SK-N-SH (cell line): ENCODE data around the gene POC5.

Experiments
- EP300 ChIP-seq, 2 experiments: IDR thresholded peaks; 2 replicates each; pipeline versions ENCODE4 v1.4.0 to v1.6.1; 2012; ENCODE audit warnings: borderline replicate concordance in 1 of 2, low read depth in 1 of 2, low read length in 1 of 2
- EZH2phosphoT487 ChIP-seq: fragments of 200-600 bp; sonication (generic); IDR thresholded peaks from 2 replicates; pipeline ENCODE4 v1.6.1; 2017; ENCODE audit warnings: low read depth, mixed run types, mild to moderate bottlenecking, antibody characterized with exemption, moderate library complexity, borderline replicate concordance
- RCOR1 ChIP-seq: fragments of 150-350 bp; IDR thresholded peaks from 2 replicates; pipeline ENCODE4 v1.6.1; 2017; ENCODE audit warnings: antibody characterized with exemption, low read length
- TAF1 ChIP-seq: IDR thresholded peaks from 2 replicates; pipeline ENCODE4 v1.6.1; 2012; ENCODE audit warnings: low read depth, mild to moderate bottlenecking, low read length, moderate library complexity, borderline replicate concordance
- TF ChIP-seq, protein P1 (sequence below): fragments of 200-600 bp; sonication (generic); IDR thresholded peaks from 2 replicates; pipeline ENCODE4 v1.6.1; 2017; ENCODE audit warnings: antibody characterized with exemption, mild to moderate bottlenecking, moderate library complexity
- TF ChIP-seq, protein P2 (sequence below): IDR thresholded peaks from 2 replicates; pipeline ENCODE4 v1.6.1; 2012; ENCODE audit warnings: mild to moderate bottlenecking, low read depth, low read length, moderate library complexity

DNA sequence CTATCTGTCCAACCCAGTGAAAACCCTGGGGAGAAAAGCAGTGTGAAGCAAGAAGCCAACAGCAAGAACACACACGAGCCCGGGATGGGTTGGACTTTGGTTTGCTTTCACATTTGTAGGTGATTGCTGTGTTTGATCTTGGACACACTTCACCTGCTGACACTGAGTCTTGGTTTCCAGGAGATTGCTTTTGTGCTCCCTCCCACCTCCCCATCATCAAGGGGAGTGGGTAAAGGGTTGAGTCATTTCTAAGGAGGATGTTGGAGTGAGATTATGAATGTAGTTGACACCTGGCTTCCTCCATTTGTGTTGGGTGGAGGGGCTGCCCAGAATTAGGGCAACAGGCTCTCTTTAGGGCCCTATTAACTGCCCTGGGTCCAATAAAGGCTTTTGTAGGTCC, 68.5 kb downstream of the POC5 start:
- TF ChIP-seq RCOR1 (no peak), TAF1 (no peak), EZH2phosphoT487 (no peak), EP300 (IDR thresholded peaks at IDR 0.05; ENCODE audit: borderline replicate concordance in 1 of 2, low read depth in 1 of 2, low read length in 1 of 2) (no peak)
- TF ChIP-seq, protein P1, sequence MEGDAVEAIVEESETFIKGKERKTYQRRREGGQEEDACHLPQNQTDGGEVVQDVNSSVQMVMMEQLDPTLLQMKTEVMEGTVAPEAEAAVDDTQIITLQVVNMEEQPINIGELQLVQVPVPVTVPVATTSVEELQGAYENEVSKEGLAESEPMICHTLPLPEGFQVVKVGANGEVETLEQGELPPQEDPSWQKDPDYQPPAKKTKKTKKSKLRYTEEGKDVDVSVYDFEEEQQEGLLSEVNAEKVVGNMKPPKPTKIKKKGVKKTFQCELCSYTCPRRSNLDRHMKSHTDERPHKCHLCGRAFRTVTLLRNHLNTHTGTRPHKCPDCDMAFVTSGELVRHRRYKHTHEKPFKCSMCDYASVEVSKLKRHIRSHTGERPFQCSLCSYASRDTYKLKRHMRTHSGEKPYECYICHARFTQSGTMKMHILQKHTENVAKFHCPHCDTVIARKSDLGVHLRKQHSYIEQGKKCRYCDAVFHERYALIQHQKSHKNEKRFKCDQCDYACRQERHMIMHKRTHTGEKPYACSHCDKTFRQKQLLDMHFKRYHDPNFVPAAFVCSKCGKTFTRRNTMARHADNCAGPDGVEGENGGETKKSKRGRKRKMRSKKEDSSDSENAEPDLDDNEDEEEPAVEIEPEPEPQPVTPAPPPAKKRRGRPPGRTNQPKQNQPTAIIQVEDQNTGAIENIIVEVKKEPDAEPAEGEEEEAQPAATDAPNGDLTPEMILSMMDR = no peak
- TF ChIP-seq, protein P2, sequence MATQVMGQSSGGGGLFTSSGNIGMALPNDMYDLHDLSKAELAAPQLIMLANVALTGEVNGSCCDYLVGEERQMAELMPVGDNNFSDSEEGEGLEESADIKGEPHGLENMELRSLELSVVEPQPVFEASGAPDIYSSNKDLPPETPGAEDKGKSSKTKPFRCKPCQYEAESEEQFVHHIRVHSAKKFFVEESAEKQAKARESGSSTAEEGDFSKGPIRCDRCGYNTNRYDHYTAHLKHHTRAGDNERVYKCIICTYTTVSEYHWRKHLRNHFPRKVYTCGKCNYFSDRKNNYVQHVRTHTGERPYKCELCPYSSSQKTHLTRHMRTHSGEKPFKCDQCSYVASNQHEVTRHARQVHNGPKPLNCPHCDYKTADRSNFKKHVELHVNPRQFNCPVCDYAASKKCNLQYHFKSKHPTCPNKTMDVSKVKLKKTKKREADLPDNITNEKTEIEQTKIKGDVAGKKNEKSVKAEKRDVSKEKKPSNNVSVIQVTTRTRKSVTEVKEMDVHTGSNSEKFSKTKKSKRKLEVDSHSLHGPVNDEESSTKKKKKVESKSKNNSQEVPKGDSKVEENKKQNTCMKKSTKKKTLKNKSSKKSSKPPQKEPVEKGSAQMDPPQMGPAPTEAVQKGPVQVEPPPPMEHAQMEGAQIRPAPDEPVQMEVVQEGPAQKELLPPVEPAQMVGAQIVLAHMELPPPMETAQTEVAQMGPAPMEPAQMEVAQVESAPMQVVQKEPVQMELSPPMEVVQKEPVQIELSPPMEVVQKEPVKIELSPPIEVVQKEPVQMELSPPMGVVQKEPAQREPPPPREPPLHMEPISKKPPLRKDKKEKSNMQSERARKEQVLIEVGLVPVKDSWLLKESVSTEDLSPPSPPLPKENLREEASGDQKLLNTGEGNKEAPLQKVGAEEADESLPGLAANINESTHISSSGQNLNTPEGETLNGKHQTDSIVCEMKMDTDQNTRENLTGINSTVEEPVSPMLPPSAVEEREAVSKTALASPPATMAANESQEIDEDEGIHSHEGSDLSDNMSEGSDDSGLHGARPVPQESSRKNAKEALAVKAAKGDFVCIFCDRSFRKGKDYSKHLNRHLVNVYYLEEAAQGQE = no peak
